ENCODE results near the gene SLA2. TPM values are rescaled to one million over a fixed set of nuclear protein-coding genes. Genes with fewer than 3 reads are reported as not detected.
"Not testable (repeated sequence)": the region's sequence is repeated elsewhere in the genome, so short reads cannot be mapped to it uniquely, and the experiment has no call there.

Gene SLA2
- polyA plus RNA-seq, 1 of the 3 experiments (the other 2 are of a cell fraction) = not detected

DNA sequence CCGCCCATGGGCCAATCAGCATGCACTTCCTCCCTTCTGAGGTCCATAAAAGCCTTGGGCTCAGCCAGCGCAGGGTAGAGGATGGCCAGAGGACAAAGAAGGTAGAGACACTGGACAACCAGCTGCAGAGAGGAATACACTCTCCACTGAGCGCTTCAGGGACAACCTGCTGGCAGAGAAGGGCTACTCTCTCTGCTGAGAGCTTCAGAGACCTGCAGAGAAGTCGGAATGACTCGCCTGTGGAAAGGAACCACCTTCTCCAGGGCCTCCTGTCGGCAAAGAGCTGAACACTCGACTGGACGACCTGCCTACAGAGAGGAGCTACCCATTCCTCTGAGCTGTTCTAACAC, 31.4 kb upstream of the SLA2 start (continued):
- TF ChIP-seq, protein P1, sequence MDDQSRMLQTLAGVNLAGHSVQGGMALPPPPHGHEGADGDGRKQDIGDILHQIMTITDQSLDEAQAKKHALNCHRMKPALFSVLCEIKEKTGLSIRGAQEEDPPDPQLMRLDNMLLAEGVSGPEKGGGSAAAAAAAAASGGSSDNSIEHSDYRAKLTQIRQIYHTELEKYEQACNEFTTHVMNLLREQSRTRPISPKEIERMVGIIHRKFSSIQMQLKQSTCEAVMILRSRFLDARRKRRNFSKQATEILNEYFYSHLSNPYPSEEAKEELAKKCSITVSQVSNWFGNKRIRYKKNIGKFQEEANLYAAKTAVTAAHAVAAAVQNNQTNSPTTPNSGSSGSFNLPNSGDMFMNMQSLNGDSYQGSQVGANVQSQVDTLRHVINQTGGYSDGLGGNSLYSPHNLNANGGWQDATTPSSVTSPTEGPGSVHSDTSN (IDR thresholded peaks at IDR 0.05) = no peak
- no peak for TF ChIP-seq EP300 (IDR thresholded peaks at IDR 0.05; ENCODE audit: borderline replicate concordance in 1 of 2, low read depth in 1 of 2, low read length in 1 of 2)
- TF ChIP-seq FOXJ3 (CRISPR knock-in tag; IDR thresholded peaks at IDR 0.05) = no peak
- TF ChIP-seq, protein P2, sequence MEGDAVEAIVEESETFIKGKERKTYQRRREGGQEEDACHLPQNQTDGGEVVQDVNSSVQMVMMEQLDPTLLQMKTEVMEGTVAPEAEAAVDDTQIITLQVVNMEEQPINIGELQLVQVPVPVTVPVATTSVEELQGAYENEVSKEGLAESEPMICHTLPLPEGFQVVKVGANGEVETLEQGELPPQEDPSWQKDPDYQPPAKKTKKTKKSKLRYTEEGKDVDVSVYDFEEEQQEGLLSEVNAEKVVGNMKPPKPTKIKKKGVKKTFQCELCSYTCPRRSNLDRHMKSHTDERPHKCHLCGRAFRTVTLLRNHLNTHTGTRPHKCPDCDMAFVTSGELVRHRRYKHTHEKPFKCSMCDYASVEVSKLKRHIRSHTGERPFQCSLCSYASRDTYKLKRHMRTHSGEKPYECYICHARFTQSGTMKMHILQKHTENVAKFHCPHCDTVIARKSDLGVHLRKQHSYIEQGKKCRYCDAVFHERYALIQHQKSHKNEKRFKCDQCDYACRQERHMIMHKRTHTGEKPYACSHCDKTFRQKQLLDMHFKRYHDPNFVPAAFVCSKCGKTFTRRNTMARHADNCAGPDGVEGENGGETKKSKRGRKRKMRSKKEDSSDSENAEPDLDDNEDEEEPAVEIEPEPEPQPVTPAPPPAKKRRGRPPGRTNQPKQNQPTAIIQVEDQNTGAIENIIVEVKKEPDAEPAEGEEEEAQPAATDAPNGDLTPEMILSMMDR (IDR thresholded peaks at IDR 0.05) = no peak

DNA sequence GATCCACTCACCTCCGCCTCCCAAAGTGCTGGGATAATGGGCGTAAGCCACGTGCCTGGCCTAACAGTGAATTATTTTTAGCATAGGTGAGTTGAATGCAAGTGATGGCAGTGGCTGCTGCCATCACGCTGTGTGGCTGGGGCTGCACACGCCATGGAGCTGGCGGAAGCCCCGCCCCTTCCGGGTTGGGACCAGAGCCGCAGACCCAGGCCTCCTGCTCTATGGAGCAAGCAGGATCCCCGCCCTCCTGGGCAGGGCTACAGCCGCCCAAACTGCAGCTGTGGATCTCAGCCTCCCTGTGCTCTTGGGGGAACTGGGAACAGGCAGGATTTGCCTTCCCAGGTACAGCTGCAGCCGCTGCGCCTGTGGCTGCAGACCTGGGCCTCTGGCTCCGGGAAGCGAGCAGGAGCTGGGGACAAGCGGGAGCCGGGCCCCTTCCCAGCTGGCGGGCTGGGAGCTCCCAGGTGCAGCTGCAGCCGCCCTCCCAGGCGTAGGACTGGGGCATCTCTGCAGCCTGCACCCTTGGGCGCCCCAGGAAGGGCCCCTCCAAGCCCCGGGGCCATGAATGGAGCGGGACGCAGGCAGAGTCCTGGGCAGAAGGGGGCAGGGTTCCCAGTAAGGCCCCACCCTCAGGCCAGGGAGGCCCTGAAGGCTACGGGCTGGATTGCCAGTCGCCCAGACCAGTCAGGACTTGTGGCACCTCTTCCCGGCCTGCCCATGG, 30.9 kb upstream of the SLA2 start:
- H2AFZ ChIP-seq (ENCODE audit: low read depth) = no peak overlapping the region
- H3K27me3 ChIP-seq (ENCODE audit: insufficient read depth) = no peaks in the 10 kb centered on the region
- WGBS (ENCODE audit: low lambda C conversion rate) = 96% methylated on average over 8 of the region's 27 CpGs
- no peak overlapping the region for H3K4me2 ChIP-seq
- H3K9me3 ChIP-seq = no peaks in the 10 kb centered on the region
- H3K9ac ChIP-seq = no peak overlapping the region
- H3K36me3 ChIP-seq (replicated peaks in 1 of 2; ENCODE audit: control insufficient read depth in 1 of 2, insufficient read depth in 2 of 2, low read length in 1 of 2) = peaks cover 4 to 9% of the 10 kb centered on the region in 2 experiments
- no peaks in the 10 kb centered on the region for H3K9me2 ChIP-seq
- no peaks in the 10 kb centered on the region for H3F3A ChIP-seq (replicated peaks; ENCODE audit: insufficient read depth)
- H3K4me1 ChIP-seq (ENCODE audit: control insufficient read depth in 1 of 2, insufficient read depth in 2 of 2, low read depth in 1 of 2, low read length in 1 of 2) = no peaks in the 10 kb centered on the region
- H3K4me3 ChIP-seq (ENCODE audit: low read depth in 2 of 2, low read length in 1 of 2) = no peak overlapping the region
- H3K27ac ChIP-seq (ENCODE audit: low read depth in 2 of 2, low read length in 1 of 2) = no peak overlapping the region
- no peaks in the 10 kb centered on the region for H4K20me1 ChIP-seq (ENCODE audit: insufficient read depth)
- no peak for TF ChIP-seq JUND (IDR thresholded peaks at IDR 0.05)
- TF ChIP-seq EP300 (IDR thresholded peaks at IDR 0.05; ENCODE audit: borderline replicate concordance in 1 of 2, low read depth in 1 of 2, low read length in 1 of 2) = no peak
- TF ChIP-seq, protein P1 (IDR thresholded peaks at IDR 0.05) = no peak
- no peak for DNase-seq
- H3K79me2 ChIP-seq (ENCODE audit: insufficient read depth) = no peaks in the 10 kb centered on the region
- ChIA-PET CTCF (no interaction called here), POLR2A (no interaction called here)

DNA sequence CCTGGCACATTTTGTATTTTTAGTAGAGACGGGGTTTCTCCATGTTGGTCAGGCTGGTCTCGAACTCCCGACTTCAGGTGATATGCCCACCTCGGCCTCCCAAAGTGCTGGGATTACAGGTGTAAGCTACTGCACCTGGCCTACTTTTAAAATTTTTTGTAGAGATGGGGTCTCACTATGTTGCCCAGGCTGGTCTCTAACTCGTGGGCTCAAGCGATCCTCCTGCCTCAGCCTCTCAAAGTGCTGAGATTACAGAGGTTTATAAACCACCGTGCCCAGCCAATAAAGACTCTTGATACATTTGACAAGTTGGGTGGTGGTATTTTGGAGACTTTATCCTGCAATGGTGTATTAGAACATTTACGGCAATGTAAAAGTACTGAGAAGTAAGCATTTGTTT, 29.5 kb upstream of the SLA2 start:
- H3K4me1 ChIP-seq (ENCODE audit: control insufficient read depth in 1 of 2, insufficient read depth in 2 of 2, low read depth in 1 of 2, low read length in 1 of 2); H3K9me3 ChIP-seq; H3K27ac ChIP-seq (ENCODE audit: low read depth in 2 of 2, low read length in 1 of 2); H2AFZ ChIP-seq (ENCODE audit: low read depth); H3K4me2 ChIP-seq; H3K36me3 ChIP-seq (replicated peaks in 1 of 2; ENCODE audit: control insufficient read depth in 1 of 2, insufficient read depth in 2 of 2, low read length in 1 of 2); H3K79me2 ChIP-seq (ENCODE audit: insufficient read depth); H3K9me2 ChIP-seq; H3K9ac ChIP-seq; POLR2A ChIA-PET; H4K20me1 ChIP-seq (ENCODE audit: insufficient read depth); H3F3A ChIP-seq (replicated peaks; ENCODE audit: insufficient read depth); DNase-seq; H3K4me3 ChIP-seq (ENCODE audit: low read depth in 2 of 2, low read length in 1 of 2); H3K27me3 ChIP-seq (ENCODE audit: insufficient read depth): not testable (repeated sequence)
- CTCF ChIA-PET = interaction anchor here (0.8 kb wide), 1 partner anchor 79 kb away, joined by 4 read pairs; no protein-coding TSS in a partner anchor
- 97% methylated on average over 8 of the region's 8 CpGs for WGBS (ENCODE audit: low lambda C conversion rate)
